GM23338 (cell line): ENCODE data around the gene TMEM132D. TPM values are rescaled to one million over a fixed set of nuclear protein-coding genes. Genes with fewer than 3 reads are reported as not detected.

Experiments used
- ATAC-seq: fragments of 200-7000 bp; cut with Tn5 transposase; 3 replicates; pipeline ENCODE4 v1.9.1; 2020
- DNase-seq: peaks from one replicate; pipeline ENCODE4 v3.0.0-alpha.2; 2015; ENCODE audit warnings: low spot score
- H2AFZ ChIP-seq: fragments of 200-600 bp; sonication (generic); 2 replicates; pipeline ENCODE4 v1.8.0; 2016; ENCODE audit warnings: antibody characterized with exemption, mild to moderate bottlenecking, moderate library complexity
- H3F3A ChIP-seq: fragments of 200-600 bp; sonication (generic); replicated peaks from 2 replicates; pipeline ENCODE4 v1.8.0; 2017; ENCODE audit warnings: antibody characterized with exemption, mixed run types, low read depth
- H3K27ac ChIP-seq: fragments of 200-600 bp; sonication (generic); 2 replicates; pipeline ENCODE4 v1.6.1; 2016; ENCODE audit warnings: low read depth
- H3K27me3 ChIP-seq: fragments of 200-600 bp; sonication (generic); 2 replicates; pipeline ENCODE4 v1.8.0; 2016; ENCODE audit warnings: mild to moderate bottlenecking, mixed run types, moderate library complexity; ENCODE audit not compliant: insufficient read depth
- H3K36me3 ChIP-seq: fragments of 200-600 bp; sonication (generic); 2 replicates; pipeline ENCODE4 v1.8.0; 2016; ENCODE audit warnings: mild to moderate bottlenecking; ENCODE audit not compliant: insufficient read depth
- H3K4me1 ChIP-seq: fragments of 200-600 bp; sonication (generic); 2 replicates; pipeline ENCODE4 v1.8.0; 2016; ENCODE audit warnings: mild to moderate bottlenecking, moderate library complexity; ENCODE audit not compliant: insufficient read depth
- H3K4me2 ChIP-seq: fragments of 200-600 bp; sonication (generic); 2 replicates; pipeline ENCODE4 v1.7.1; 2017; ENCODE audit warnings: mixed run types
- H3K4me3 ChIP-seq: fragments of 200-600 bp; sonication (generic); 2 replicates; pipeline ENCODE4 v1.6.1; 2016; ENCODE audit warnings: mixed run types
- H3K79me2 ChIP-seq: fragments of 200-600 bp; sonication (generic); replicated peaks from 2 replicates; pipeline ENCODE4 v1.8.0; 2017; ENCODE audit warnings: mild to moderate bottlenecking; ENCODE audit not compliant: insufficient read depth
- H3K9me2 ChIP-seq: fragments of 200-600 bp; sonication (generic); 2 replicates; pipeline ENCODE4 v1.8.0; 2017; ENCODE audit not compliant: insufficient read depth
- H4K20me1 ChIP-seq: fragments of 200-600 bp; sonication (generic); replicated peaks from 2 replicates; pipeline ENCODE4 v1.8.0; 2017; ENCODE audit warnings: mild to moderate bottlenecking; ENCODE audit not compliant: insufficient read depth
- H3K27ac Mint-ChIP-seq: 2 replicates; pipeline ENCODE4 v1.8.0; 2020; ENCODE audit warnings: inconsistent platforms, mild to moderate bottlenecking, moderate library complexity, mixed read lengths
- H3K27me3 Mint-ChIP-seq: 3 replicates; pipeline ENCODE4 v1.8.0; 2022; ENCODE audit warnings: low read depth, mild to moderate bottlenecking, moderate library complexity, mixed read lengths, inconsistent platforms; ENCODE audit not compliant: insufficient read depth, poor library complexity
- H3K36me3 Mint-ChIP-seq: 3 replicates; pipeline ENCODE4 v1.8.0; 2021; ENCODE audit warnings: low read depth, mild to moderate bottlenecking, inconsistent platforms, moderate library complexity, mixed read lengths
- H3K4me1 Mint-ChIP-seq: 3 replicates; pipeline ENCODE4 v1.8.0; 2020; ENCODE audit warnings: mild to moderate bottlenecking, inconsistent platforms, mixed read lengths
- H3K4me3 Mint-ChIP-seq: 3 replicates; pipeline ENCODE4 v1.8.0; 2021; ENCODE audit warnings: moderate library complexity, mild to moderate bottlenecking, inconsistent platforms, mixed read lengths
- H3K9me3 Mint-ChIP-seq: 3 replicates; pipeline ENCODE4 v1.8.0; 2020; ENCODE audit warnings: moderate library complexity, mild to moderate bottlenecking, inconsistent platforms, mixed read lengths
- CREB1 ChIP-seq: fragments of 250-450 bp; sonication (Bioruptor Pico); IDR thresholded peaks from 2 replicates; pipeline ENCODE4 v1.5.0; 2020; ENCODE audit warnings: low read depth, mild to moderate bottlenecking, moderate library complexity
- CTCF ChIP-seq, 2 experiments: fragments of 200-600 bp in 1 of 2; sonication (generic) in 1 of 2; conservative IDR thresholded peaks; 2 replicates each; pipeline versions ENCODE4 v1.5.1 to v1.6.1; 2016 to 2017; ENCODE audit warnings: antibody characterized with exemption in 2 of 2, low read depth in 2 of 2, mild to moderate bottlenecking in 2 of 2, moderate library complexity in 1 of 2
- ETS1 ChIP-seq: IDR thresholded peaks from 2 replicates; pipeline ENCODE4 v1.6.1; 2016; ENCODE audit warnings: antibody characterized with exemption
- EZH2 ChIP-seq: fragments of 200-600 bp; sonication (generic); IDR thresholded peaks from one replicate; pipeline ENCODE4 v1.8.0; 2017; ENCODE audit warnings: antibody characterized with exemption, mild to moderate bottlenecking, low read depth; ENCODE audit not compliant: unreplicated experiment
- EZH2phosphoT487 ChIP-seq: fragments of 200-600 bp; sonication (generic); IDR thresholded peaks from one replicate; pipeline ENCODE4 v1.8.1; 2018; ENCODE audit warnings: antibody characterized with exemption; ENCODE audit not compliant: unreplicated experiment
- JUNB ChIP-seq: IDR thresholded peaks from one replicate; pipeline ENCODE4 v1.6.1; 2016; ENCODE audit warnings: antibody characterized with exemption; ENCODE audit not compliant: unreplicated experiment
- NANOG ChIP-seq: IDR thresholded peaks from 2 replicates; pipeline ENCODE4 v1.6.1; 2016; ENCODE audit warnings: antibody characterized with exemption, borderline replicate concordance
- POLR2AphosphoS5 ChIP-seq: IDR thresholded peaks from 2 replicates; pipeline ENCODE4 v1.6.1; 2016; ENCODE audit warnings: antibody characterized with exemption, low read depth
- REST ChIP-seq: IDR thresholded peaks from one replicate; pipeline ENCODE4 v1.6.1; 2018; ENCODE audit warnings: antibody characterized with exemption; ENCODE audit not compliant: unreplicated experiment
- STAT1 ChIP-seq: IDR thresholded peaks from one replicate; pipeline ENCODE4 v1.6.1; 2016; ENCODE audit warnings: antibody characterized with exemption; ENCODE audit not compliant: unreplicated experiment
- ZNF114 ChIP-seq: fragments of 250-450 bp; sonication (Bioruptor Pico); IDR thresholded peaks from 2 replicates; pipeline ENCODE4 v1.5.0; 2020; ENCODE audit warnings: mild to moderate bottlenecking, moderate library complexity
- ZNF462 ChIP-seq: fragments of 250-450 bp; sonication (Bioruptor Pico); IDR thresholded peaks from 2 replicates; pipeline ENCODE4 v1.5.0; 2020; ENCODE audit warnings: mild to moderate bottlenecking, moderate library complexity
- polyA plus RNA-seq: library from polyadenylated mRNA; unstranded; fragments of >200 nt; fragmentation: Nextera tagmentation; extraction: Ambion mirVana; gene quantifications from 2 replicates; pipeline ENCODE4 v1.2.1, GENCODE V29; 2016
- total RNA-seq: library from RNA; depleted of rRNA; stranded (reverse); fragments of >200 nt; shearing (Covaris generic); gene quantifications from 2 replicates; pipeline ENCODE4 v1.2.3, GENCODE V29; 2014

Gene TMEM132D
- total and polyA plus RNA-seq, 2 experiments from 2014 or later, result 0.44 to 5.3 TPM

- no peaks in the 10 kb centered on the region for H3K9me2 ChIP-seq
- no peaks in the 10 kb centered on the region for H3K36me3 ChIP-seq
- Mint-ChIP-seq H3K9me3 (peaks cover 98% of the 10 kb centered on the region), H3K36me3 (peaks cover 60% of the 10 kb centered on the region), H3K4me1 (no peaks in the 10 kb centered on the region), H3K4me3 (no peak overlapping the region), H3K27me3 (peaks cover 3% of the 10 kb centered on the region), H3K27ac (no peak overlapping the region)
- ATAC-seq (no peak), DNase-seq (no peak)
- H4K20me1 ChIP-seq, result no peaks in the 10 kb centered on the region
- no peak overlapping the region for H3K4me2 ChIP-seq
- H3K4me1 ChIP-seq, result peaks cover 5% of the 10 kb centered on the region; the same call in 1 of the 2 replicates
- no peaks in the 10 kb centered on the region for H3F3A ChIP-seq
- TF ChIP-seq REST (no peak), NANOG (no peak), EZH2 (no peak), ZNF114 (CRISPR knock-in tag) (no peak), ETS1 (no peak), JUNB (no peak), ZNF462 (no peak), EZH2phosphoT487 (no peak), CREB1 (CRISPR knock-in tag) (no peak), STAT1 (no peak), POLR2AphosphoS5 (no peak), CTCF (conservative IDR thresholded peaks at IDR 0.05; ENCODE audit: low read depth in 2 of 2) (no peak)
- H2AFZ ChIP-seq, result no peak overlapping the region
- H3K79me2 ChIP-seq, result no peaks in the 10 kb centered on the region; the same call in 1 of the 2 replicates
- H3K27me3 ChIP-seq, result no peaks in the 10 kb centered on the region
- H3K27ac ChIP-seq, result no peak overlapping the region
- H3K4me3 ChIP-seq, result no peak overlapping the region
Measured at GRCh38 chr12:129789921-129790320, 113.9 kb downstream of the TMEM132D start.
